GM12874 (cell line): ENCODE data around the gene CDK5.

Source experiments
- CTCF ChIP-seq: IDR thresholded peaks from 2 replicates; pipeline ENCODE4 v1.5.1; 2011; ENCODE audit warnings: low read depth, mild to moderate bottlenecking, control low read depth, low read length, moderate library complexity; ENCODE audit not compliant: insufficient read depth

CDK5 gene

GRCh38 chr7:151031011-151031410 lies 26.7 kb downstream of the CDK5 start:
- no peak for TF ChIP-seq CTCF

- TF ChIP-seq CTCF: no peak
Observed at GRCh38 chr7:151028948-151029501, 28.7 kb downstream of the CDK5 start.

GRCh38 chr7:151028131-151028947 lies 29.4 kb downstream of the CDK5 start, which contains the start of gene ABCB8:
ABCB8 (plus strand) TSS chr7:151028450; CDS start chr7:151028516, 66 bp downstream.
- TF ChIP-seq CTCF: peak; percentile 40

GRCh38 chr7:151025924-151026671 lies 31.6 kb downstream of the CDK5 start:
- TF ChIP-seq CTCF: no peak

- TF ChIP-seq CTCF: no peak
Observed at GRCh38 chr7:151024435-151025056, 33.2 kb downstream of the CDK5 start, which contains the start of gene ATG9B. ATG9B (minus strand) TSS chr7:151024494; CDS start chr7:151024423, 71 bp downstream.

- TF ChIP-seq CTCF: no peak
Observed at GRCh38 chr7:151023232-151023631, 34.5 kb downstream of the CDK5 start.

GRCh38 chr7:151020231-151020630 lies 37.5 kb downstream of the CDK5 start:
- no peak for TF ChIP-seq CTCF
